HepG2 (cell line): ENCODE results near the gene CARMIL1. TPM values are rescaled to one million over a fixed set of nuclear protein-coding genes. Genes with fewer than 3 reads are reported as not detected.
A peak's percentile ranks its signal among the peaks of the same experiment; 100 is the strongest.

Experiments
- CBX2 ChIP-seq, 2 experiments: fragments of 200-600 bp in 1 of 2; sonication (generic); formaldehyde crosslinking in 1 of 2; IDR thresholded peaks; 2 replicates each; pipeline versions ENCODE4 v1.7.0 to v1.8.1; 2018 to 2022; ENCODE audit warnings: low read depth in 2 of 2, low read length in 1 of 2, mild to moderate bottlenecking in 1 of 2, missing genetic modification reagents in 1 of 2
- CEBPB ChIP-seq: IDR thresholded peaks from 2 replicates; pipeline ENCODE4 v1.6.1; 2011; ENCODE audit warnings: low read depth, low read length, improper control_type of control experiment, borderline replicate concordance
- FOXK2 ChIP-seq: fragments of 450-650 bp; IDR thresholded peaks from 2 replicates; pipeline ENCODE4 v1.6.1; 2016
- HES4 ChIP-seq: sonication (generic); formaldehyde crosslinking; IDR thresholded peaks from 2 replicates; pipeline ENCODE4 v1.9.0; 2021; ENCODE audit warnings: mild to moderate bottlenecking, missing genetic modification reagents, borderline replicate concordance
- KDM3A ChIP-seq: IDR thresholded peaks from 2 replicates; pipeline ENCODE4 v1.6.1; 2018; ENCODE audit warnings: low read depth, missing compliant biosample characterization
- MEIS2 ChIP-seq: sonication (generic); formaldehyde crosslinking; IDR thresholded peaks from 2 replicates; pipeline ENCODE4 v1.9.0; 2021; ENCODE audit warnings: mild to moderate bottlenecking, missing genetic modification reagents
- NFE2L2 ChIP-seq: fragments of 150-350 bp; IDR thresholded peaks from 2 replicates; pipeline ENCODE4 v1.6.1; 2014; ENCODE audit warnings: low read length
- ONECUT2 ChIP-seq: sonication (generic); formaldehyde crosslinking; IDR thresholded peaks from 2 replicates; pipeline ENCODE4 v1.4.0; 2020; ENCODE audit warnings: missing genetic modification reagents
- RFX3 ChIP-seq: IDR thresholded peaks from 2 replicates; pipeline ENCODE4 v1.6.1; 2016; ENCODE audit warnings: missing biosample characterization, missing genetic modification reagents
- SMARCE1 ChIP-seq: fragments of 450-650 bp; IDR thresholded peaks from 2 replicates; pipeline ENCODE4 v1.6.1; 2017; ENCODE audit warnings: borderline replicate concordance
- U2AF2 ChIP-seq: fragments of 200-400 bp; formaldehyde crosslinking; IDR thresholded peaks from 2 replicates; pipeline ENCODE4 v1.6.1; 2017; ENCODE audit warnings: low read depth, mild to moderate bottlenecking, low read length
- ZNF251 ChIP-seq: sonication (generic); formaldehyde crosslinking; IDR thresholded peaks from 2 replicates; pipeline ENCODE4 v1.9.0; 2021; ENCODE audit warnings: mild to moderate bottlenecking, missing genetic modification reagents
- ZNF589 ChIP-seq: sonication (generic); formaldehyde crosslinking; conservative IDR thresholded peaks from 2 replicates; pipeline ENCODE4 v1.8.0; 2022; ENCODE audit warnings: mild to moderate bottlenecking, moderate library complexity, missing genetic modification reagents
- ZNF772 ChIP-seq: sonication (generic); formaldehyde crosslinking; IDR thresholded peaks from 2 replicates; pipeline ENCODE4 v1.5.0; 2020; ENCODE audit warnings: mild to moderate bottlenecking, missing genetic modification reagents
- ZNF839 ChIP-seq: sonication (generic); formaldehyde crosslinking; IDR thresholded peaks from 2 replicates; pipeline ENCODE4 v1.4.0; 2020; ENCODE audit warnings: missing genetic modification reagents, mild to moderate bottlenecking, borderline replicate concordance
- polyA plus RNA-seq, 8 experiments: library from polyadenylated mRNA; depleted of rRNA in 3 of 8; stranded (reverse) in 7 of 8; unstranded in 1 of 8; fragments of >200 nt; fragmentation: Illumina TruSeq in 4 of 8; extraction: Trizol in 4 of 8; gene quantifications; 2 replicates each; pipeline versions ENCODE4 v1.2.1 to v1.2.3, GENCODE V29; 2011 to 2016; ENCODE audit warnings: low read depth in 4 of 8, missing spikeins in 1 of 8, mixed read lengths in 1 of 8; ENCODE audit not compliant: insufficient read depth in 1 of 8
- total RNA-seq, 5 experiments: library from RNA; depleted of rRNA; stranded (reverse); fragments of >200 nt; fragmentation: Illumina TruSeq; extraction: Trizol; gene quantifications; 2 replicates each; pipeline ENCODE4 v1.2.3, GENCODE V29; 2016; ENCODE audit warnings: low read depth in 1 of 5
- TF ChIP-seq, protein P1 (sequence below): sonication (generic); formaldehyde crosslinking; IDR thresholded peaks from 2 replicates; pipeline ENCODE4 v1.4.0; 2020; ENCODE audit warnings: missing genetic modification reagents
- TF ChIP-seq, protein P2 (sequence below): IDR thresholded peaks from 2 replicates; pipeline ENCODE4 v1.6.1; 2018; ENCODE audit warnings: missing genetic modification reagents
- TF ChIP-seq, protein P3 (sequence below): sonication (generic); formaldehyde crosslinking; IDR thresholded peaks from 2 replicates; pipeline ENCODE4 v1.4.0; 2020; ENCODE audit warnings: missing genetic modification reagents
- TF ChIP-seq, protein P4 (sequence below): sonication (generic); formaldehyde crosslinking; IDR thresholded peaks from 2 replicates; pipeline ENCODE4 v1.4.0; 2020; ENCODE audit warnings: mild to moderate bottlenecking, missing genetic modification reagents

Gene CARMIL1
- total and polyA plus RNA-seq, 2 of the 13 experiments (the other 11 are each of a cell fraction or from before 2014, with no cell fraction given), result 1.8 to 2.6 TPM

DNA sequence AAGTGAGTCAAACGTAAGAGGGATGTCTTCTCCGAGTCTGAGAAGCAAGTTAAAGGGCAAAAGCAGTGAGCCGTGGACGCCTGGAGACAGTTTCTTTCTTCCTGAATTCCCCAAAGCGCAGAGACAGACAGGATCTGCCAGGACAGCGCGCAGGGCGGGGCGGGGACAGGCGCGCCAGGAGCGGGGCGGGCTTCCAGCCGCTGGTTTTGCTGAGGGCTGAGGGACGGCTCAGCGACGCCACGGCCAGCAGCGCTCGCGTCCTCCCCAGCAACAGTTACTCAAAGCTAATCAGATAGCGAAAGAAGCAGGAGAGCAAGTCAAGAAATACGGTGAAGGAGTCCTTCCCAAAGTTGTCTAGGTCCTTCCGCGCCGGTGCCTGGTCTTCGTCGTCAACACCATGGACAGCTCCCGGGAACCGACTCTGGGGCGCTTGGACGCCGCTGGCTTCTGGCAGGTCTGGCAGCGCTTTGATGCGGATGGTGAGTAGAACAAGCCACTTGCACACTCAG lies 372.9 kb downstream of the CARMIL1 start, which contains the start of gene SCGN (continued):
- TF ChIP-seq, protein P1, sequence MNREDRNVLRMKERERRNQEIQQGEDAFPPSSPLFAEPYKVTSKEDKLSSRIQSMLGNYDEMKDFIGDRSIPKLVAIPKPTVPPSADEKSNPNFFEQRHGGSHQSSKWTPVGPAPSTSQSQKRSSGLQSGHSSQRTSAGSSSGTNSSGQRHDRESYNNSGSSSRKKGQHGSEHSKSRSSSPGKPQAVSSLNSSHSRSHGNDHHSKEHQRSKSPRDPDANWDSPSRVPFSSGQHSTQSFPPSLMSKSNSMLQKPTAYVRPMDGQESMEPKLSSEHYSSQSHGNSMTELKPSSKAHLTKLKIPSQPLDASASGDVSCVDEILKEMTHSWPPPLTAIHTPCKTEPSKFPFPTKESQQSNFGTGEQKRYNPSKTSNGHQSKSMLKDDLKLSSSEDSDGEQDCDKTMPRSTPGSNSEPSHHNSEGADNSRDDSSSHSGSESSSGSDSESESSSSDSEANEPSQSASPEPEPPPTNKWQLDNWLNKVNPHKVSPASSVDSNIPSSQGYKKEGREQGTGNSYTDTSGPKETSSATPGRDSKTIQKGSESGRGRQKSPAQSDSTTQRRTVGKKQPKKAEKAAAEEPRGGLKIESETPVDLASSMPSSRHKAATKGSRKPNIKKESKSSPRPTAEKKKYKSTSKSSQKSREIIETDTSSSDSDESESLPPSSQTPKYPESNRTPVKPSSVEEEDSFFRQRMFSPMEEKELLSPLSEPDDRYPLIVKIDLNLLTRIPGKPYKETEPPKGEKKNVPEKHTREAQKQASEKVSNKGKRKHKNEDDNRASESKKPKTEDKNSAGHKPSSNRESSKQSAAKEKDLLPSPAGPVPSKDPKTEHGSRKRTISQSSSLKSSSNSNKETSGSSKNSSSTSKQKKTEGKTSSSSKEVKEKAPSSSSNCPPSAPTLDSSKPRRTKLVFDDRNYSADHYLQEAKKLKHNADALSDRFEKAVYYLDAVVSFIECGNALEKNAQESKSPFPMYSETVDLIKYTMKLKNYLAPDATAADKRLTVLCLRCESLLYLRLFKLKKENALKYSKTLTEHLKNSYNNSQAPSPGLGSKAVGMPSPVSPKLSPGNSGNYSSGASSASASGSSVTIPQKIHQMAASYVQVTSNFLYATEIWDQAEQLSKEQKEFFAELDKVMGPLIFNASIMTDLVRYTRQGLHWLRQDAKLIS (CRISPR knock-in tag), result peak; percentile 73; the same call in 1 of the 2 replicates
- 0 out of 2 replicates have a peak, but pooled peaks have one; percentile 84 for TF ChIP-seq ZNF839 (CRISPR knock-in tag)
- no peak for TF ChIP-seq CBX2 (IDR thresholded peaks at IDR 0.05; ENCODE audit: low read depth, low read length)
- 0 out of 2 replicates have a peak, but pooled peaks have one; percentile 56 for TF ChIP-seq CBX2 (CRISPR knock-in tag; IDR thresholded peaks at IDR 0.05; ENCODE audit: low read depth)
- no peak for TF ChIP-seq FOXK2
- no peak for TF ChIP-seq CEBPB
- TF ChIP-seq, protein P2, sequence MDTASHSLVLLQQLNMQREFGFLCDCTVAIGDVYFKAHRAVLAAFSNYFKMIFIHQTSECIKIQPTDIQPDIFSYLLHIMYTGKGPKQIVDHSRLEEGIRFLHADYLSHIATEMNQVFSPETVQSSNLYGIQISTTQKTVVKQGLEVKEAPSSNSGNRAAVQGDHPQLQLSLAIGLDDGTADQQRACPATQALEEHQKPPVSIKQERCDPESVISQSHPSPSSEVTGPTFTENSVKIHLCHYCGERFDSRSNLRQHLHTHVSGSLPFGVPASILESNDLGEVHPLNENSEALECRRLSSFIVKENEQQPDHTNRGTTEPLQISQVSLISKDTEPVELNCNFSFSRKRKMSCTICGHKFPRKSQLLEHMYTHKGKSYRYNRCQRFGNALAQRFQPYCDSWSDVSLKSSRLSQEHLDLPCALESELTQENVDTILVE, result peak; percentile 97
- no peak for TF ChIP-seq SMARCE1
- TF ChIP-seq, protein P3, sequence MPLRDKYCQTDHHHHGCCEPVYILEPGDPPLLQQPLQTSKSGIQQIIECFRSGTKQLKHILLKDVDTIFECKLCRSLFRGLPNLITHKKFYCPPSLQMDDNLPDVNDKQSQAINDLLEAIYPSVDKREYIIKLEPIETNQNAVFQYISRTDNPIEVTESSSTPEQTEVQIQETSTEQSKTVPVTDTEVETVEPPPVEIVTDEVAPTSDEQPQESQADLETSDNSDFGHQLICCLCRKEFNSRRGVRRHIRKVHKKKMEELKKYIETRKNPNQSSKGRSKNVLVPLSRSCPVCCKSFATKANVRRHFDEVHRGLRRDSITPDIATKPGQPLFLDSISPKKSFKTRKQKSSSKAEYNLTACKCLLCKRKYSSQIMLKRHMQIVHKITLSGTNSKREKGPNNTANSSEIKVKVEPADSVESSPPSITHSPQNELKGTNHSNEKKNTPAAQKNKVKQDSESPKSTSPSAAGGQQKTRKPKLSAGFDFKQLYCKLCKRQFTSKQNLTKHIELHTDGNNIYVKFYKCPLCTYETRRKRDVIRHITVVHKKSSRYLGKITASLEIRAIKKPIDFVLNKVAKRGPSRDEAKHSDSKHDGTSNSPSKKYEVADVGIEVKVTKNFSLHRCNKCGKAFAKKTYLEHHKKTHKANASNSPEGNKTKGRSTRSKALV (CRISPR knock-in tag), result peak; percentile 96
- TF ChIP-seq, protein P4, sequence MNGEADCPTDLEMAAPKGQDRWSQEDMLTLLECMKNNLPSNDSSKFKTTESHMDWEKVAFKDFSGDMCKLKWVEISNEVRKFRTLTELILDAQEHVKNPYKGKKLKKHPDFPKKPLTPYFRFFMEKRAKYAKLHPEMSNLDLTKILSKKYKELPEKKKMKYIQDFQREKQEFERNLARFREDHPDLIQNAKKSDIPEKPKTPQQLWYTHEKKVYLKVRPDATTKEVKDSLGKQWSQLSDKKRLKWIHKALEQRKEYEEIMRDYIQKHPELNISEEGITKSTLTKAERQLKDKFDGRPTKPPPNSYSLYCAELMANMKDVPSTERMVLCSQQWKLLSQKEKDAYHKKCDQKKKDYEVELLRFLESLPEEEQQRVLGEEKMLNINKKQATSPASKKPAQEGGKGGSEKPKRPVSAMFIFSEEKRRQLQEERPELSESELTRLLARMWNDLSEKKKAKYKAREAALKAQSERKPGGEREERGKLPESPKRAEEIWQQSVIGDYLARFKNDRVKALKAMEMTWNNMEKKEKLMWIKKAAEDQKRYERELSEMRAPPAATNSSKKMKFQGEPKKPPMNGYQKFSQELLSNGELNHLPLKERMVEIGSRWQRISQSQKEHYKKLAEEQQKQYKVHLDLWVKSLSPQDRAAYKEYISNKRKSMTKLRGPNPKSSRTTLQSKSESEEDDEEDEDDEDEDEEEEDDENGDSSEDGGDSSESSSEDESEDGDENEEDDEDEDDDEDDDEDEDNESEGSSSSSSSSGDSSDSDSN, result peak; percentile 79
- no peak for TF ChIP-seq NFE2L2
- peak; percentile 99 for TF ChIP-seq ZNF772 (CRISPR knock-in tag)
- peak; percentile 76 for TF ChIP-seq ONECUT2 (CRISPR knock-in tag)
- peak; percentile 98 for TF ChIP-seq HES4
- peak; percentile 58 for TF ChIP-seq RFX3 (CRISPR knock-in tag)
- TF ChIP-seq KDM3A, result peak; percentile 81
- no peak for TF ChIP-seq U2AF2
- peak; percentile 98 for TF ChIP-seq MEIS2 (CRISPR knock-in tag)
- TF ChIP-seq ZNF251 (CRISPR knock-in tag), result 0 out of 2 replicates have a peak, but pooled peaks have one; percentile 81
- TF ChIP-seq ZNF589, result 0 out of 2 replicates have a peak, but pooled peaks have one; percentile 58
